ENCODE results near the gene HEMGN. TPM values are rescaled to one million over a fixed set of nuclear protein-coding genes. Genes with fewer than 3 reads are reported as not detected.

Gene HEMGN
- total and polyA plus RNA-seq, 2 of the 8 experiments (the other 6 are each of a cell fraction or from before 2014, with no cell fraction given), result not detected

DNA sequence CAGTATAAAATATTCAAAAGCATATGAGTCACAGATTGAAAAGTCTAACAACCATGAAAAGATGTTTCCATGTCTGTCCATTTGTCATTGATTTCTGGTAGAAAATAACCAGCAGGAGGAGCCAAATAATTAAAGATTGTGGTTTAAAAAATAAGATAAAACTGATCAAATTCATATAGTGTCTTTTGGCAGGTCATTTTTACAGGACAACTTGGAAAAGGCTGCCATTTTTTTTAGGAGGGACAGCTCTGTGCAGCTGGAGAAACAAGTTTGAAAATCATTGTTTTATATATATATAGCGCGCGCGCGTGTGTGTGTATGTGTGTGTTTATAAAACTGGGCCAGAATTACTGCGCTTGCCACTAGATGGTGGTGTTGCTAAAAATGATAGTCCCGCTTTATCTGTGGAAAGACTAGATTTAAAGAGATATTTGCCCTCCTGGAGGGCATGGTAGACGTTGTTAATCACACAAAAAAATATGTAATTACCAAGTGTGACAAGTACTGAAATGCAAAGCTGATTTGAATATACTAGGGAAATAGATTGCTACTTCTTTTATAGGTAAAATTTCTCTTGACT is 14.4 kb downstream of the HEMGN start:
- H3K79me2 ChIP-seq (ENCODE audit: control insufficient read depth in 1 of 2, insufficient read depth in 2 of 2, low read length in 2 of 2), result no peaks in the 10 kb centered on the region
- no peaks in the 10 kb centered on the region for H3K9me3 ChIP-seq (ENCODE audit: insufficient read depth in 2 of 2, low read depth in 1 of 2, low read length in 1 of 2)
- H3K4me3 ChIP-seq (ENCODE audit: extremely low read depth in 1 of 4, insufficient read depth in 2 of 4, low read depth in 3 of 4, low read length in 4 of 4), result peak overlapping the region in 1 of 4 experiments; percentile 43; a peak in 1 of 8 replicates
- H3K27me3 ChIP-seq (replicated peaks in 1 of 4; ENCODE audit: control insufficient read depth in 3 of 4, extremely low read depth in 1 of 4, insufficient read depth in 3 of 4, low read length in 3 of 4), result no peaks in the 10 kb centered on the region; a peak in 2 of 7 replicates
- H3K4me2 ChIP-seq (ENCODE audit: insufficient read depth in 1 of 2, low read depth in 2 of 2, low read length in 2 of 2), result peak overlapping the region; percentile 55 to 60; a peak in 3 of 4 replicates
- no peak overlapping the region for H2BK5ac ChIP-seq (ENCODE audit: low read depth, low read length)
- no peak overlapping the region for H3K4ac ChIP-seq (replicated peaks; ENCODE audit: insufficient read length, low read depth, low read length)
- no peak overlapping the region for H4K91ac ChIP-seq (replicated peaks; ENCODE audit: insufficient read length, low read length)
- no peak overlapping the region for H3K27ac ChIP-seq (ENCODE audit: low read depth, low read length)
- no peaks in the 10 kb centered on the region for H3K79me1 ChIP-seq (ENCODE audit: low read depth, low read length)
- FAIRE-seq (no peak), DNase-seq (ENCODE audit: low read depth in 1 of 2, low spot score in 2 of 2) (peak in 1 of 2 experiments; percentile 53)
- H3K4me1 ChIP-seq (replicated peaks in 1 of 4; ENCODE audit: control insufficient read depth in 3 of 4, insufficient read depth in 4 of 4, low read length in 3 of 4), result no peaks in the 10 kb centered on the region; a peak in 1 of 7 replicates
- no peak overlapping the region for H2AK5ac ChIP-seq (ENCODE audit: low read depth, low read length)
- no peak overlapping the region for H2BK20ac ChIP-seq (ENCODE audit: low read length)
- no peaks in the 10 kb centered on the region for H3K36me3 ChIP-seq (ENCODE audit: control insufficient read depth in 2 of 4, insufficient read depth in 4 of 4, low read length in 3 of 4)
- POLR2A ChIA-PET (ENCODE audit: partially characterized antibody), result no interaction called here
- no peak overlapping the region for H2AFZ ChIP-seq (ENCODE audit: low read length)
- H4K8ac ChIP-seq (ENCODE audit: extremely low read depth, insufficient read depth, low read length), result no peak overlapping the region
- no peaks in the 10 kb centered on the region for H4K20me1 ChIP-seq (replicated peaks in 1 of 2; ENCODE audit: control insufficient read depth in 1 of 2, insufficient read depth in 2 of 2, low read length in 2 of 2)
- H3K23me2 ChIP-seq (ENCODE audit: low read depth, low read length), result peaks cover 8% of the 10 kb centered on the region
- H3K14ac ChIP-seq (ENCODE audit: insufficient read length), result no peak overlapping the region
- CTCF ChIA-PET (ENCODE audit: partially characterized antibody), result interaction anchor here (0.6 to 2.6 kb wide), 29 partner anchors 8 to 283 kb away, joined by 3 to 14 read pairs (median 4); no protein-coding TSS in a partner anchor
- H2BK120ac ChIP-seq (replicated peaks; ENCODE audit: low read depth, low read length), result no peak overlapping the region
- no peak overlapping the region for H2BK12ac ChIP-seq (ENCODE audit: low read depth, low read length)
- WGBS, 2 experiments (ENCODE audit: extremely low coverage in 1 of 2, insufficient coverage in 1 of 2, insufficient read length in 1 of 2, insufficient replicate concordance in 2 of 2, low coverage in 1 of 2, low lambda C conversion rate in 2 of 2, missing lambda C conversion rate in 1 of 2), result 11% methylated on average over 8 of the region's 8 CpGs; no CpG with 5 or more reads in 1 of the 2 experiments
- H3K9ac ChIP-seq (replicated peaks in 1 of 4; ENCODE audit: extremely low read depth in 1 of 4, low read depth in 3 of 4, low read length in 3 of 4), result no peak overlapping the region
- H3K56ac ChIP-seq (replicated peaks; ENCODE audit: insufficient read length, low read depth, low read length), result no peak overlapping the region
- no peak overlapping the region for H2BK15ac ChIP-seq (ENCODE audit: low read length)
- H3K23ac ChIP-seq (ENCODE audit: insufficient read length), result no peak overlapping the region
- no peak overlapping the region for H4K5ac ChIP-seq (ENCODE audit: insufficient read length, low read depth, low read length)
- H3K18ac ChIP-seq (ENCODE audit: extremely low read depth, low read length), result no peak overlapping the region
- TF ChIP-seq RAD21 (IDR thresholded peaks at IDR 0.05 in 1 of 2, conservative IDR thresholded peaks at IDR 0.05 in 1 of 2; ENCODE audit: low read depth in 2 of 2, low read length in 2 of 2), result peak; percentile 42 to 55
- TF ChIP-seq, protein P1, sequence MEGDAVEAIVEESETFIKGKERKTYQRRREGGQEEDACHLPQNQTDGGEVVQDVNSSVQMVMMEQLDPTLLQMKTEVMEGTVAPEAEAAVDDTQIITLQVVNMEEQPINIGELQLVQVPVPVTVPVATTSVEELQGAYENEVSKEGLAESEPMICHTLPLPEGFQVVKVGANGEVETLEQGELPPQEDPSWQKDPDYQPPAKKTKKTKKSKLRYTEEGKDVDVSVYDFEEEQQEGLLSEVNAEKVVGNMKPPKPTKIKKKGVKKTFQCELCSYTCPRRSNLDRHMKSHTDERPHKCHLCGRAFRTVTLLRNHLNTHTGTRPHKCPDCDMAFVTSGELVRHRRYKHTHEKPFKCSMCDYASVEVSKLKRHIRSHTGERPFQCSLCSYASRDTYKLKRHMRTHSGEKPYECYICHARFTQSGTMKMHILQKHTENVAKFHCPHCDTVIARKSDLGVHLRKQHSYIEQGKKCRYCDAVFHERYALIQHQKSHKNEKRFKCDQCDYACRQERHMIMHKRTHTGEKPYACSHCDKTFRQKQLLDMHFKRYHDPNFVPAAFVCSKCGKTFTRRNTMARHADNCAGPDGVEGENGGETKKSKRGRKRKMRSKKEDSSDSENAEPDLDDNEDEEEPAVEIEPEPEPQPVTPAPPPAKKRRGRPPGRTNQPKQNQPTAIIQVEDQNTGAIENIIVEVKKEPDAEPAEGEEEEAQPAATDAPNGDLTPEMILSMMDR (IDR thresholded peaks at IDR 0.05; ENCODE audit: control extremely low read depth in 1 of 3, insufficient read depth in 1 of 3, low read depth in 1 of 3, low read length in 3 of 3), result peak in 2 of 3 experiments; percentile 36 to 68; a peak in 3 of 4 replicates
- no peak for TF ChIP-seq HDAC6 (IDR thresholded peaks at IDR 0.05; ENCODE audit: low read depth, low read length)
